Activated naive CD8-positive, alpha-beta T cell treated with anti-CD3 and anti-CD28 coated beads, Interleukin-2, amount 10 ng/mL, durations not matched to agents 7 days and 5 days (primary cell): ENCODE data around the gene ELAPOR2. TPM values are rescaled to one million over a fixed set of nuclear protein-coding genes. Genes with fewer than 3 reads are reported as not detected.
A peak's percentile ranks its signal among the peaks of the same experiment; 100 is the strongest.
"Not testable (repeated sequence)": the region's sequence is repeated elsewhere in the genome, so short reads cannot be mapped to it uniquely, and the experiment has no call there.

Source experiments
- ATAC-seq: fragments of 150-1000 bp; cut with Tn5 transposase; one replicate; pipeline ENCODE4 v1.10.0; 2021; ENCODE audit warnings: low read depth, moderate library complexity
- POLR2A ChIA-PET: fragments of 350-600 bp; sonication (Branson Sonifier 250); formaldehyde crosslinking; loops from one replicate; lab custom pipeline; 2021; ENCODE audit warnings: antibody characterized with exemption; lab: Charles Lee
- DNase-seq: peaks from one replicate; pipeline ENCODE4 v3.0.0; 2021
- H3K27ac Mint-ChIP-seq: one replicate; pipeline ENCODE4 v1.8.0; 2022; ENCODE audit warnings: mild to moderate bottlenecking, mixed read lengths
- H3K27me3 Mint-ChIP-seq: one replicate; pipeline ENCODE4 v1.8.0; 2022; ENCODE audit warnings: mild to moderate bottlenecking, moderate library complexity, mixed read lengths
- H3K36me3 Mint-ChIP-seq: one replicate; pipeline ENCODE4 v1.8.0; 2021; ENCODE audit warnings: mild to moderate bottlenecking, mixed read lengths
- H3K4me1 Mint-ChIP-seq: one replicate; pipeline ENCODE4 v1.8.0; 2021; ENCODE audit warnings: mixed read lengths
- H3K4me3 Mint-ChIP-seq: one replicate; pipeline ENCODE4 v1.8.0; 2022; ENCODE audit warnings: mild to moderate bottlenecking, moderate library complexity, mixed read lengths
- H3K9me3 Mint-ChIP-seq: one replicate; pipeline ENCODE4 v1.8.0; 2021; ENCODE audit warnings: mixed read lengths
- total RNA-seq, 2 experiments: library from RNA; stranded (reverse); gene quantifications; one replicate each; pipeline ENCODE4 v1.2.3, GENCODE V29; 2021

ELAPOR2 gene, protein sequence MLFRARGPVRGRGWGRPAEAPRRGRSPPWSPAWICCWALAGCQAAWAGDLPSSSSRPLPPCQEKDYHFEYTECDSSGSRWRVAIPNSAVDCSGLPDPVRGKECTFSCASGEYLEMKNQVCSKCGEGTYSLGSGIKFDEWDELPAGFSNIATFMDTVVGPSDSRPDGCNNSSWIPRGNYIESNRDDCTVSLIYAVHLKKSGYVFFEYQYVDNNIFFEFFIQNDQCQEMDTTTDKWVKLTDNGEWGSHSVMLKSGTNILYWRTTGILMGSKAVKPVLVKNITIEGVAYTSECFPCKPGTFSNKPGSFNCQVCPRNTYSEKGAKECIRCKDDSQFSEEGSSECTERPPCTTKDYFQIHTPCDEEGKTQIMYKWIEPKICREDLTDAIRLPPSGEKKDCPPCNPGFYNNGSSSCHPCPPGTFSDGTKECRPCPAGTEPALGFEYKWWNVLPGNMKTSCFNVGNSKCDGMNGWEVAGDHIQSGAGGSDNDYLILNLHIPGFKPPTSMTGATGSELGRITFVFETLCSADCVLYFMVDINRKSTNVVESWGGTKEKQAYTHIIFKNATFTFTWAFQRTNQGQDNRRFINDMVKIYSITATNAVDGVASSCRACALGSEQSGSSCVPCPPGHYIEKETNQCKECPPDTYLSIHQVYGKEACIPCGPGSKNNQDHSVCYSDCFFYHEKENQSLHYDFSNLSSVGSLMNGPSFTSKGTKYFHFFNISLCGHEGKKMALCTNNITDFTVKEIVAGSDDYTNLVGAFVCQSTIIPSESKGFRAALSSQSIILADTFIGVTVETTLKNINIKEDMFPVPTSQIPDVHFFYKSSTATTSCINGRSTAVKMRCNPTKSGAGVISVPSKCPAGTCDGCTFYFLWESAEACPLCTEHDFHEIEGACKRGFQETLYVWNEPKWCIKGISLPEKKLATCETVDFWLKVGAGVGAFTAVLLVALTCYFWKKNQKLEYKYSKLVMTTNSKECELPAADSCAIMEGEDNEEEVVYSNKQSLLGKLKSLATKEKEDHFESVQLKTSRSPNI
- total RNA-seq, result 1 to 10 TPM; 2.9 to 4.2 TPM

- Mint-ChIP-seq H3K4me3 (peak within 1 kb of the TSS; percentile 76), H3K27ac (peak within 1 kb of the TSS; percentile 26), H3K36me3 (no peaks in the 10 kb centered on the region), H3K9me3 (no peaks in the 10 kb centered on the region), H3K4me1 (peaks cover 11% of the 10 kb centered on the region), H3K27me3 (peaks cover 13% of the 10 kb centered on the region)
- peak; percentile 85 for DNase-seq
- ATAC-seq, result peak; percentile 95
- POLR2A ChIA-PET, result interaction anchor here (2.0 kb wide), 1 partner anchor 93 kb away, joined by 9 read pairs; the partner anchor contains the start of gene DMTF1
Measured at GRCh38 chr7:87059525-87060287, at the start of gene ELAPOR2. Gene ELAPOR2, minus strand, starts transcription at chr7:87059654. Its CDS starts 141 bp downstream, at chr7:87059513.

DNA sequence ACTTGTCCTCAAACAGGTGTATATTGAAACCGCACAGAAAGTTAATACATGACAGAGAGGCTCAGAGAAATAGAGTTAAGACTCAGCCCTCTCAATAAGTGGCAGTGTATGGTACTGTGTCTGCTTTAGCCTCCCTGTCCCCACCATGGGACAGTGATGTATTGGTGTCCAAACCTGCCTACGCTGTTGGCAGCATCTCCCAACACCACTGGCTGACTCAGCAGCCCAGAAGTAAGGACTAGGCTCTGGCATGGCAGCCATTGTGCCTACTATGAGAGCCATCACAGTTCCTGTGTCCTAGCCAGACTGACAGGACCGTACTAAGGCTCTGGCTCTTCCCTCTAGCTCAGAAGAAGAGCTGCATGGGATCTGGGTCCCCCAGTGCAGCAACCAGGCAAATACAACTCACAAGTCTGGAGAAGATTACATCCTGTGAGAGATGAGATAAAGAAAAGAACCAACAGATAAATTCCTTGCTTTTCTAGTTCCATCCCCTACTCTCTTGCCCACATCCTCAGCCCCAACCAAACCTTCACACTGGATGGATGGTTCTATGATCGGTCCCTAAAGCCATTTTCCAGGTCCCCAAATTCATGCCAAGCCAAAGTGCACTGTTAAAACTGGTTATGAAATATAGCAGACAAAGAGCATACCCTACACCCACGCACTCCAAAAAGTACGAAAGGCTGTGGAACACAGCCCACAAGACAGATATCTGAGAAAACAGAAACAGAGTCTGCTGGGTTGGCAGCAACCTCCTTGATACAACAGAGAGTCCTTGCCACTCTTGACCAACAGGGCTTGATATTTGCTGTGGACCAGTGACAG is 48.7 kb upstream of the ELAPOR2 start:
- Mint-ChIP-seq H3K27ac (no peak overlapping the region), H3K9me3 (no peaks in the 10 kb centered on the region), H3K4me1 (no peaks in the 10 kb centered on the region), H3K36me3 (no peaks in the 10 kb centered on the region), H3K4me3 (no peak overlapping the region), H3K27me3 (peaks cover 10% of the 10 kb centered on the region)
- ATAC-seq (no peak), DNase-seq (no peak)
- POLR2A ChIA-PET, result no interaction called here

GRCh38 chr7:87106974-87107612 is 47.6 kb upstream of the ELAPOR2 start:
- H3K4me3 Mint-ChIP-seq, result no peak overlapping the region
- POLR2A ChIA-PET, result no interaction called here
- no peaks in the 10 kb centered on the region for H3K9me3 Mint-ChIP-seq
- no peaks in the 10 kb centered on the region for H3K36me3 Mint-ChIP-seq
- DNase-seq, result no peak
- H3K27me3 Mint-ChIP-seq, result peaks cover 10% of the 10 kb centered on the region
- no peak for ATAC-seq
- H3K4me1 Mint-ChIP-seq, result no peaks in the 10 kb centered on the region
- no peak overlapping the region for H3K27ac Mint-ChIP-seq

DNA sequence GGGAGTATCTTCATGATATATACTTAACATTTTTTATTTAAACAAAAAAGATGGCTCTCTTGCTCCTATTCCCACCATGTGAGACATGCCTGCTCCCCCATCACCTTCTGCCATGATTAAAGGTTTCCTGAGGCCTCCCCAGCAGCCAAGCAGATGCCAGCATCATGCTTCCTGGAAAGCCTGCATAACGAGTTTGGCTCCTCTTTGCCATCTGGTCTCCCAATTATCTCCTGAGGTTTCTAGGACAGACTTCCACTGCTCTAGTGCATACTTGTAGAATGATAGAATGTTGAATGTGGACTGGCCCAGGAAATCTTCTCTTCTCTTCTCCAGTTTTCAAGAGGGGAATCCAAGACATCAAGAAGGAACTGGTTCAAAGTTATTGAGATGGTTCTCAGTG is 45.9 kb upstream of the ELAPOR2 start:
- POLR2A ChIA-PET, result no interaction called here

GRCh38 chr7:87100326-87100725 is 40.9 kb upstream of the ELAPOR2 start:
- Mint-ChIP-seq H3K27me3 (peaks cover 9% of the 10 kb centered on the region), H3K4me1 (no peaks in the 10 kb centered on the region), H3K4me3 (no peak overlapping the region), H3K27ac (no peak overlapping the region), H3K9me3 (no peaks in the 10 kb centered on the region), H3K36me3 (no peaks in the 10 kb centered on the region)
- POLR2A ChIA-PET, result no interaction called here
- no peak for ATAC-seq
- DNase-seq, result no peak

More for the DNA sequence above, 45.9 kb upstream of the ELAPOR2 start:
- ATAC-seq, result no peak
- Mint-ChIP-seq H3K27ac (no peak overlapping the region), H3K4me3 (no peak overlapping the region), H3K36me3 (no peaks in the 10 kb centered on the region), H3K9me3 (no peaks in the 10 kb centered on the region), H3K27me3 (peaks cover 10% of the 10 kb centered on the region), H3K4me1 (no peaks in the 10 kb centered on the region)
- no peak for DNase-seq

- H3K36me3 Mint-ChIP-seq, ATAC-seq, H3K9me3 Mint-ChIP-seq, H3K27ac Mint-ChIP-seq, POLR2A ChIA-PET, H3K4me1 Mint-ChIP-seq, H3K4me3 Mint-ChIP-seq, DNase-seq, H3K27me3 Mint-ChIP-seq: not testable (repeated sequence)
Measured at GRCh38 chr7:87097375-87097774, 37.9 kb upstream of the ELAPOR2 start.

- POLR2A ChIA-PET, result no interaction called here
- H3K27me3 Mint-ChIP-seq, result peaks cover 7% of the 10 kb centered on the region
- H3K4me1 Mint-ChIP-seq, result no peaks in the 10 kb centered on the region
- DNase-seq (no peak), ATAC-seq (no peak)
- no peaks in the 10 kb centered on the region for H3K9me3 Mint-ChIP-seq
- no peaks in the 10 kb centered on the region for H3K36me3 Mint-ChIP-seq
- H3K27ac Mint-ChIP-seq, result no peak overlapping the region
- H3K4me3 Mint-ChIP-seq, result no peak overlapping the region
Measured at GRCh38 chr7:87094322-87094721, 34.9 kb upstream of the ELAPOR2 start.

DNA sequence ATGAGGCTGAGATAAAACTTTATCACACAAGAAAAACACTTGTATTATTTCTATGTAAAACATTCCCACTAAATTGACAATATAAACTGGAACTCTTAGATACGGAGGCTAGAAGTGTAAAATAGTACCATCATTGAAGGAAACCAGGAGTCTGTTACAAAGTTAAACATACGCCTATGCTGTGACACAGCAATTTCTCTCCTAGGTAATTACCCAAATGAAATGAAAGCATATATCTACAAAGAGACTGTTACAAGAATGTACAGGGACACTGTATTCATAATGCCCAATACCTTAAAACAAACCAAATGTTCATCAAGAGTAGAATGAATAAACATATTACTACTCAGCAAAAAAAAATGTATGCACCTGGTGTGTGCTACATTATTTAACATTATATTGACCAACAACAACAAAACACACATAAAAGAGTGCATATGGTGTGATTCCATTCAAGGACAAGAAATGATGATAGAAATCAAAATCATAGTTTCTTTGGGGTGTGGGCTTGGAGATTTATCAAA is 33.2 kb upstream of the ELAPOR2 start:
- Mint-ChIP-seq H3K4me1 (no peaks in the 10 kb centered on the region), H3K4me3 (no peak overlapping the region), H3K27ac (no peak overlapping the region), H3K36me3 (no peaks in the 10 kb centered on the region), H3K9me3 (no peaks in the 10 kb centered on the region), H3K27me3 (peaks cover 7% of the 10 kb centered on the region)
- POLR2A ChIA-PET, result no interaction called here
- DNase-seq (no peak), ATAC-seq (no peak)

DNA sequence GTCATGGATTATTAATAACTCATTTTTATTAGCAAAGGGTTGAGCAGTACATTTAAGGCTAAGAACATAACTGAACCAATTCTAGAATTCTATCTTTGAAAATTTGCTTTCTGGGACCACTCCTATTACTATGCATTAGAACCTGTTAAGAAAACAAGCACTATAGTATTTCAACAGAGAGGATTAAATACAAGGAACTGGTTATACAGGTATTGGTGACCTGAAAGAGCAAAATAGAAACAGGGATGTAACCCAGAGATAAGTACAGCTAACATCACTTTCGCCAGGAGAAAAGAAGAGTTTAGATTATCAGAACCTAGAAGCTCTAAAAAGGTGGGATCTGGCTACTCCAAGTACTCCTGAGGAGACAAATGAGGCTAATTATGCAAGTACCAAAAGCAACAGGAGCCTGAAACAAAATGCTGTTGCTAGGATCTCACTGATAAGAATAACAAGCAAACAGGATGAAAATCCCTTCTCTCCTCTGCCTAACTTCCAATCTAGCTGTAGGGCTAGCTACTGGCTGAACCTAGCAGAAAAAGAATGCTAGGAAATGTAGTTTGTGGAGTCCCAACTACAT is 32.1 kb upstream of the ELAPOR2 start:
- Mint-ChIP-seq H3K9me3 (no peaks in the 10 kb centered on the region), H3K27me3 (peaks cover 4% of the 10 kb centered on the region), H3K27ac (no peak overlapping the region), H3K36me3 (no peaks in the 10 kb centered on the region), H3K4me3 (no peak overlapping the region), H3K4me1 (no peaks in the 10 kb centered on the region)
- ATAC-seq, result no peak
- no peak for DNase-seq
- POLR2A ChIA-PET, result no interaction called here

DNA sequence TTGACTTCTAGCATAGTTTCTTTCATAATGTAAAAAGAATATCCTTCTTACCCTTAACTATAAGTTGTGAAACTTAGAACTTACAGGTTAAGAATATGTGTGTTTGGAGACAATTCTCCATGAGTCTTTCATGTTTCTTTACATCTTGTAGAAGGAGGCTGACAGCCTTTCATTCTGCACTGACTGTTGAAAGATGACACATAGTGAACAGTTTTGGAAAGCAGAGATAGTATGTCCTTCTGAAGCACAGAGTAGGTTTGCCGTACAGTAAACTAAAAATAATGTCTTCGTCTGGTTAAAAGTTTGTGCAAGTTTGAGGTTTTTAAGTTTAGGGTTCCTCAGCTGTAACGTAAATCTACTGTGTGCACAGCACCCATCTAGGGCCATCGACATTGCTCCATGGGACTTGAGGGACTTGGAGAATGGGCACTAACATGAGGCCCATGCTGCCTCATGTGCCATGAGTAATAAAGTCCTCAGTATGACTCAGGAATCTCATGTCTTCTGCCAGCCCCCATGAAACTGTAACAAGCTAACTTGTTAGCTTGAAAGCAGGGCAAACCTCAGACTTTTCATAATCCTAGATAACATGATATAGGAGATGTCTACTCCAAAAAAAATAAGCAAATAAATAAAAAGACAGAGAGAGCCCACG is 24.5 kb upstream of the ELAPOR2 start:
- POLR2A ChIA-PET, result no interaction called here
- no peaks in the 10 kb centered on the region for H3K4me1 Mint-ChIP-seq

DNA sequence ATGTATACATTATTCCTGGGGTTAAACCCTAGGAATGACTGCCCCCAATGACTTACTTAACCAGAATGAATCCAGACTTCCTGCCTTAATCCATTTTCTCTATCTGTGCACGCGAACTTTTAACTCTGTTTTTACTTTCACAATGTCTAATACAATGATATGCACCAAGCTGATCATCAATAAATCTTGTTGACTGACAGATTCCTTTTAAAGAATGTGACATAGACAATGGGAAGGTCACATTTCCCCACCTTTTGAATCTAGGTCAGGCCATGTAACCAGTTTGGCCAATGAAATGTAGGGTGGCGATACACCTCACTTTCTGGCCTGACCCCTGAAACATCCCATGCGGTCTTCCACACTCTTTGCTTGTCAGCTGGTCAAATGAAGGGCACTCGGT is 23.2 kb upstream of the ELAPOR2 start:
- Mint-ChIP-seq H3K4me1 (no peaks in the 10 kb centered on the region), H3K36me3 (no peaks in the 10 kb centered on the region), H3K27ac (no peak overlapping the region)

More for the DNA sequence above, 24.5 kb upstream of the ELAPOR2 start:
- H3K27me3 Mint-ChIP-seq, result peaks cover 2% of the 10 kb centered on the region
- H3K9me3 Mint-ChIP-seq, result no peaks in the 10 kb centered on the region
- ATAC-seq (no peak), DNase-seq (no peak)
- H3K36me3 Mint-ChIP-seq, result no peaks in the 10 kb centered on the region
- H3K27ac Mint-ChIP-seq, result no peak overlapping the region
- no peak overlapping the region for H3K4me3 Mint-ChIP-seq

More for the DNA sequence above, 23.2 kb upstream of the ELAPOR2 start:
- Mint-ChIP-seq H3K9me3 (no peaks in the 10 kb centered on the region), H3K4me3 (no peak overlapping the region), H3K27me3 (peaks cover 2% of the 10 kb centered on the region)
- no peak for ATAC-seq
- POLR2A ChIA-PET, result no interaction called here
- no peak for DNase-seq
